NCI-H460 (cell line): ENCODE data around the gene LRRC51. TPM values are rescaled to one million over a fixed set of nuclear protein-coding genes. Genes with fewer than 3 reads are reported as not detected.

Source experiments
- DNase-seq: peaks from one replicate; pipeline ENCODE4 v3.0.0-alpha.2; 2016; ENCODE audit warnings: low read depth; ENCODE audit errors: extremely low read depth
- polyA plus RNA-seq: library from polyadenylated mRNA; depleted of rRNA; stranded (reverse); fragments of >200 nt; gene quantifications from 2 replicates; pipeline ENCODE4 v1.2.3, GENCODE V29; 2014; cell fraction: nucleus; rRNA removed
- total RNA-seq: library from RNA; depleted of rRNA; stranded (reverse); fragments of >200 nt; shearing (Covaris generic); gene quantifications from 2 replicates; pipeline ENCODE4 v1.2.3, GENCODE V29; 2014; rRNA removed

The LRRC51 gene, protein sequence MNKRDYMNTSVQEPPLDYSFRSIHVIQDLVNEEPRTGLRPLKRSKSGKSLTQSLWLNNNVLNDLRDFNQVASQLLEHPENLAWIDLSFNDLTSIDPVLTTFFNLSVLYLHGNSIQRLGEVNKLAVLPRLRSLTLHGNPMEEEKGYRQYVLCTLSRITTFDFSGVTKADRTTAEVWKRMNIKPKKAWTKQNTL
- 6.7 and 7.5 TPM in 2 replicates for total RNA-seq
- polyA plus RNA-seq: 3.7 and 4.9 TPM in 2 replicates

DNA sequence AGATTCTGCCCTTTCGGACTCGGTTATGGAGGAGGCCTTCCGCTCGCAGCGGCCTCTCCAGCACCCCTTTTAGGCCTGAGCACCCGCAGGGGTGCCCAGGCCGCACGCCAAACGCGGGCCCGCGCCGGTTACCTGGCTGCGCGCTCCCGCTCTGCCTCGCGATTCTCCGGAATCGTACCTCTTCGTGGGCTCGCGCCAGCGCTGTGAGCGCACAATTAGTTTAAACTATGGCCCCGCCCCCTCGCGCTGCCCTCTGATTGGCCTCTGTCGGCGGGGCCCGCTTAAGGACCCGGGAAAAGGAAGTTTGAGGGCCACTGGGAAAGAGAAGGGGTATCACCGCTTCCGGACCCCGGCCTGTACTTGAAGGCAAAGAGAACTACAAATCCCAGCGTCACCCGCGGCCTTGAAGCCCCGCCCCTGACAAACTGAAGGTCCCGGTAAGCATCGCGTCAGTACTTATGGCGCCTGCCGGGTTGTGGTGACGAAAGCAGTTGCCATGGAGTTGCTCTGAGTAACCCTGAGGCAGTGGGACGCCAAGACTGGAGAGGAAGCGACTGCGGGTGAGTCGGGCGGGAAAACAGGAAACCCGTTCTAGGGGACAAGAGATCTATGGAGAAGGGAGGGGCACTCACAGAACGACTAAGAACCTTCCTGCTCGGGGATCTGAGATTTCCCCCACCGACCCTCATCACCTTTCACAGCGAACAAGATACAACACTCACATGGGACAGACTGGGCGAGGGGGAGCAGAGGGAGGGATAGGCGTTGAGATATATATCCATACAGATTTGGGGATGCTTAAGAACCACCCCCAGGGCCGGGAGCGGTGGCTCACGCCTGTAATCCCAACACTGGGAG, at the start of gene LRRC51, which contains the start of gene NUMA1:
TSS of gene LRRC51 (plus strand) at position 525 of the 858 bp plus-strand sequence. CDS start 8,234 bp downstream, outside the sequence.
TSS of gene NUMA1 (minus strand) at position 217 of the 858 bp plus-strand sequence. CDS start 44,599 bp downstream, outside the sequence.
- peak; percentile 99 for DNase-seq

- DNase-seq: no peak
These were observed 44.0 kb upstream of the LRRC51 start for GRCh38 chr11:72036687-72037086.

DNA sequence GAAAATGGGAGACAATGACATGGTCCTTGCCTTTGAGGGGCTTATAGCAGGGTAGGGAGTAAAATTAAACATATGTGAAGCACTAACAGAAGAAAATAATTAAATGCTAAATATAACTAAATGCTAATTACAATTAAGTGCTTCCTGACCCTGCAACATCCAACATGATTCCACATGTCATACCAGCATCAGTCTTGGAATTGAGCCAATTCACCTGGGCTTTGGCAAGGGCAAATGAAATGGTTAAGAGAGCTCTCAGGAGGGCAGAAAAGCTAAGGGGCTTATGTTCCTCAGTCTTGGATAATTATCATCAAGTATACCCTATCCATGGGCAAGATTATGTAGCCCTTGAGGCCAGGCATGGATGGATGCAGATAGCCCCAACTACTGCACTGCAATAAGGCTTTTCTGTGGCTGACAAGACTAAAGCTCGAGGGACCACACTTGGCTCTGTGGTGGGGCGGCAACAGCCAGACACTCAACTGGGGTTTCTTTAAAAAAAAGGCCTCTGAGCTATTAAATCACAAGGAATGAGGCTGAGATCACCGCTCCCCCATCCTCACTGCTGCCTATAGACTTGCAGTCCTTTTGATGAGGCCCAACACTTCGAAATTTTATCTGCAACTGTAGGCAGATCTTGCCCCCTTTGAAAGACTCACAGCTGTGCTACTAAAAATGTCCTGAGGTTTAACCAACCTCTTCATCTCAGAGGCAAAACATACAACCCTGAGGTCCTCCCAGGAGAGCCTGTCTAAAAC, 42.9 kb upstream of the LRRC51 start:
- no peak for DNase-seq

GRCh38 chr11:72038491-72038890, 42.2 kb upstream of the LRRC51 start:
- DNase-seq: no peak

DNA sequence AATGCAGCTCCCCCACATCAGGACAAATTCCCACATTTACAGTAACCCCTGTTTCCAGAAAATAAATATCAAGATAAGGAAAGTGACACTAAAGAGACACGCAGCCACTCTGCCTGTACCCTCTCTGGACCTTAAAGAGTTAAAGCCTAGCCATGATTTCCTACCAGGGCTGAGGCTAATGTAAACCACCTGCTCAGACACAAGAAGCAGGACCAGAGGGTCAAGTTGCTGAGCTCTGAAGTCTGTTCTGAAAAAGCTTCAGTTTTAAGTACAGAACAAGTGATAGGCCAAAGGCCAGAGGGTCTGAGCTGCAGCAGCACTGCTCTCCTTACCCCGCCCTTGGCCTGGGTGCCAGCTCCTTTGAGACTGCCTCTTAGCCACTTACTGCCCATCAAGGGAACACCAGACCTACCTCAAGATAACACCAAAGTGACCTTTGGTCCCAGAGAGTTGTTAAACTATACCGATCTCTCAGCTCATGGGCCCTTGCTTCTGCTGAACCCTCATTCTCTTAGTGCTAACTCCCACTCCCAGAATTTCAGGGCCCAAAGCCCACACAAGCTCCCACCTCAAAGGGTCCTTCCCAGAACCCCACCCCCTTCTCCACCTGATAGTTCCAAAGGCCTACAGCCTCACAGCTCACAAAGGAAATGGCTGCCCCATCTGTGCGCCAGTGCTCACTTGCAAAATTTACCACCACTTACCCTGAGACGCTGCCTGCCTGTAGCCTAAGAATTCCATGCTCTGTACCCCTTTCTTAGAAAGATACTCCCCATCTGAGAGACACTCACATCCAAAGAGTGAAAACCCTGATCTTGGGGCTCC, 41.4 kb upstream of the LRRC51 start:
- DNase-seq: no peak

DNA sequence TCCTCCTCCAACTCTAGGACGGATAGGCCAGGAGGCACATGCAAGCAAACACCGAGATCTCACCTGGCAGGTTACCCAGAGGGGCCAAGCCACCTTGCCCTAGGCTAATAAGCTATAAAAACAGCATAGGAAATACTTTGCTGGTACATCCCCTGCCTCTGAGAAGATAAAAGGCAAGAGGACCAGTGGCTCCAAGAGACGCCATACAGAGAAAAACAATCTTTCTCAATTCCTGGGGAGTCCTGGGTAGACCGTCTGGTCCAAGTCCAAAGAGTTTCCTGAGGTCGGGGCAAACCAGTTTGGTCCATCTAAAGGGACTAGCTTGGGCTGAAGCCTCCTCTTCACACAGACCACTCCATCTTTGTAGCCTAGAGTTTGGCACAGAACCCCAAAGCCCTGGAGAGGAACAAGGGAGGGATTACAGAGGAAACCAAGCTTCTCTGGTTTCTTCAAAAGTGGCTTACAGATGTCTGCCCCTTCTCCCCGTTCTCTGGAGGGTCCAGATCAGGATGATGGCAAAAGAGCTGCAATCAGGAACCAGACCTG, 40.7 kb upstream of the LRRC51 start:
- no peak for DNase-seq

- DNase-seq: peak; percentile 69
These were observed 39.9 kb upstream of the LRRC51 start for GRCh38 chr11:72040491-72041363.

GRCh38 chr11:72041364-72042063, 39.1 kb upstream of the LRRC51 start:
- peak; percentile 33 for DNase-seq

GRCh38 chr11:72042064-72042745, 38.4 kb upstream of the LRRC51 start:
- DNase-seq: no peak

DNA sequence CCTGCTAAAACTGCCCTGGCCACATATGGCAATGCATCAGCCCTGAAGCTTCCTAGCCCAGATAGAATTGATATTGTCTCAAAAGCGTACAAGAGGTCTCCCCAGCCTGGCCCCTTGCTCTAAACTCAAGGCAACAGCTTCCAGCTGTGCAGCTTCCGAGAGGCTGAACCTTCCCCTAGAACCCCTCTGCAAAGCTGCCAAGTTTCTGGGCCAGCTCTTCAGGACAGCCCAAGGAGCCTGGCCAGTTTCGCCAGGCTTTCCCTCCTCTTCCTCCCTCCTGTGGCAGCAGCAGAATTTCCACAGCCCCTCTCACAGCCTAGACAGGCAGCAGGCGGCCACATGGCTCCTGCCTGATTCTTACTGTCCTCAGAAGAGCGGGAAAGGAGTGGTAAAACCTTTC, 34.8 kb upstream of the LRRC51 start:
- DNase-seq: no peak

DNA sequence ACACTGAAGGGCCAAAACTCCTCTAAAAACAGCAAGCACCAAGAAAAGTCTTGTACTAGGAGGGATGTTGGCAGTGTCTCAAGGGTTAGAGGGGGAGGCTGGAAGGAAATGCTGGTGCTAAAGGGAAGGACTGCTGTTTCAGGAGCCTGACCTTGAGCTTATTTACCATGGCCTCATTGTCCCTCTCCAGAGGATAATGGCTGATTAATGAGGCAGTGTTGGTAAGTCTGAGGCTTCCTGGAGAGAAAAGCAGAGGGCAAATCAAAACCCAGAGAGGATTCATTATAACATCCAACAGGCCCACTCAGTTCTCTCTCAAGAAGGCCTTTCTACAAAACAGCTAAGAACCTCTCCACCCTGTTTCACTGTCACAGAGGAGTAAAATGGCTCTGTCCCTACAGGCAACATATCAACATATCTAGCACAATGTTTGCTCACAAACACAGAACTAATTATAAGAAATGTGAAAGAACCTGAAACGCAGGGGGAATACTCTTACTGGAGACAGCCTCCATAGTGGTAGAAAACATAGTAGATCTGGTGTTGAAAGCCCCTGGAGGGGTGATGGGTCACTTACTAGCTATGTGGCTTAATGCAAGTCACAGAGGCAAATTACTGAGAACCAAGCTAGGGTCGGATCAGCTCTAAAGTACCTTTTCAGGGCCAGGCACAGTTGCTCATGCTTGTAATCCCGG, 31.7 kb upstream of the LRRC51 start:
- no peak for DNase-seq

- DNase-seq: no peak
These were observed 22.1 kb upstream of the LRRC51 start for GRCh38 chr11:72058416-72059034.

- DNase-seq: no peak
These were observed 18.8 kb upstream of the LRRC51 start for GRCh38 chr11:72061739-72062396.

DNA sequence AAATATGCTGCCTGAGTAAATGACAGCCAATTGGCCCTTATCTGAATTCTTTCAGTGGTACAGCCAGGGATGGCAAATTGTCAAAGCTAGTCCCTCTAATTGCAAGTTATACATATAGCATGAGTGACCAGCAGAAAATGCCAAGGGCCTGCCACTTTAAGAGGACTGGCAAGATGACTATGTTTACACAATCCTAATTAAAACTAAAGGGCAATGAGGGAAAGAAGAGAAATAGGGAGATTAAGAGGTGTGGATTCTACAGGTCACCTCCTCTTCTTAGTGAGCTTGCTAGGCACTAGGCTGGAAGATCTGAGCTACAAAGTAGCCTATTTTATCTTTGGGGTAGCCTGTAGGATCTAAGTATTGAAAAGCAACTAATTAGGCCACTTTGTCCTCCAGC, 13.8 kb upstream of the LRRC51 start:
- DNase-seq: no peak

DNA sequence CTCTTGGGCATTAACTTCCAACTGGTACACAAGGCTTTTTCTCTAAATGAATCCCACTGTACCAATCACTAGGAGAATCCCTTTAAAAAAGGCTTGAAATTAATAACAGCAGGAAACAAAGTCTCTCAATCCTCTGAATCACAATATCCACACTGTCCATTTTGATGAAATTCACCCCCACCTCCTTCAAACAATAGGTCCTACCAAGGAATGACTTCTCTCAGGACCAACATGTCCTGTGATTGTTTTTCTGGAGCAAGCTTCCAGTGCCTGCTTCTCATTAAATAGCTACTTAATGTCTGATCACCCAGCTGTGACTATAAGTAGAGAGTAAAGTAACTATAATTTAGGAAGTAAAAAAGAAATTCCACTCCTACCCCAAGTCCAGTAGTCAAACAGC, 13.4 kb upstream of the LRRC51 start:
- no peak for DNase-seq

DNA sequence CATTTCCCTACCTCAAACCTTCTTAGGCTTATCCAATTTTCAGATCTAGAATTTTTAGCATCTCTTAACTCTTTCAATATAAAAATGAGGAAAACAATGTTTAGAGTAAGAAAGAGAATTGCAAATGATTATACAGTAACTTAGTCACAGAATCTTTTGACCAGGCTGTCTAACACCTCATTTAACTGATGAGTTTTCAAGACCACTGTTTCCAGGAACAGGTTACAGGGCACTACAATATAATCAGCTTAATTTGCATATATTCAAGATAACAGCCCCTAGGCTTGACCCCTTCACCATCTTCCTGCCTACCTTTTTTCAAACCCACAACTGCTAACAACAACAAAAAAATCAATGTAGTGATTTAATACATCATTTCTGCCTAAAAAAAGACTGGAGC, 13.0 kb upstream of the LRRC51 start:
- no peak for DNase-seq
